Endodermal cell (in vitro differentiated cells): ENCODE data around the gene ARFIP1. TPM values are rescaled to one million over a fixed set of nuclear protein-coding genes. Genes with fewer than 3 reads are reported as not detected.

Experiments
- DNase-seq: peaks from one replicate; pipeline ENCODE4 v3.0.0-alpha.2; 2017
- H3K27ac ChIP-seq: 2 replicates; pipeline ENCODE4 v1.5.1; 2013; ENCODE audit warnings: mild to moderate bottlenecking, low read depth, low read length, moderate library complexity
- H3K27me3 ChIP-seq: 2 replicates; pipeline ENCODE4 v1.6.1; 2013; ENCODE audit warnings: mild to moderate bottlenecking, low read length, moderate library complexity; ENCODE audit not compliant: insufficient read depth, control insufficient read depth, poor library complexity, severe bottlenecking
- H3K36me3 ChIP-seq: 2 replicates; pipeline ENCODE4 v1.7.0; 2013; ENCODE audit warnings: mild to moderate bottlenecking, low read length, moderate library complexity; ENCODE audit not compliant: control insufficient read depth, insufficient read depth
- H3K4me1 ChIP-seq: one replicate; pipeline ENCODE4 v1.7.0; 2013; ENCODE audit warnings: low read length; ENCODE audit not compliant: control insufficient read depth, insufficient read depth
- H3K4me3 ChIP-seq: 2 replicates; pipeline ENCODE4 v1.5.1; 2013; ENCODE audit warnings: mild to moderate bottlenecking, low read length, moderate library complexity
- H3K9ac ChIP-seq: 2 replicates; pipeline ENCODE4 v1.6.1; 2013; ENCODE audit warnings: mild to moderate bottlenecking, low read length, moderate library complexity; ENCODE audit not compliant: poor library complexity, severe bottlenecking; ENCODE audit errors: extremely low read depth
- H3K9me3 ChIP-seq: 2 replicates; pipeline ENCODE4 v1.6.1; 2013; ENCODE audit warnings: mild to moderate bottlenecking, low read length, moderate library complexity; ENCODE audit not compliant: control insufficient read depth
- H3K27ac Mint-ChIP-seq: 2 replicates; pipeline ENCODE4 v1.8.0; 2020; ENCODE audit warnings: mixed read lengths
- H3K27me3 Mint-ChIP-seq: 2 replicates; pipeline ENCODE4 v1.8.0; 2021; ENCODE audit warnings: mild to moderate bottlenecking, mixed read lengths; ENCODE audit not compliant: insufficient read depth
- H3K36me3 Mint-ChIP-seq: 2 replicates; pipeline ENCODE4 v1.8.0; 2020; ENCODE audit warnings: low read depth, mixed read lengths
- H3K4me1 Mint-ChIP-seq: 2 replicates; pipeline ENCODE4 v1.8.0; 2020; ENCODE audit warnings: mixed read lengths
- H3K4me3 Mint-ChIP-seq: 2 replicates; pipeline ENCODE4 v1.8.0; 2020; ENCODE audit warnings: mild to moderate bottlenecking, moderate library complexity, mixed read lengths
- H3K9me3 Mint-ChIP-seq: 2 replicates; pipeline ENCODE4 v1.8.0; 2020; ENCODE audit warnings: mild to moderate bottlenecking, mixed read lengths
- CTCF ChIP-seq: fragments of 200-600 bp; sonication (generic); conservative IDR thresholded peaks from 2 replicates; pipeline ENCODE4 v1.5.0; 2021; ENCODE audit warnings: antibody characterized with exemption, mild to moderate bottlenecking
- WGBS, 2 experiments: methylation state at CpG; one replicate each; pipeline versions ENCODE4 v1.1.5 to v1.1.7; 2013; ENCODE audit warnings: missing lambda C conversion rate in 2 of 2, mixed read lengths in 1 of 2; ENCODE audit not compliant: insufficient coverage in 1 of 2, insufficient read length in 1 of 2; 5-methylcytosine and 5-hydroxymethylcytosine counted together
- total RNA-seq, 2 donors: library from RNA; stranded (reverse); fragmentation: NEBNext Ultra II Directional in 1 of 2; extraction: Animal tissue kit (Norgen Biotek cat#: 25700) in 1 of 2; gene quantifications; 2 replicates in 1 of 2; 3 replicates in 1 of 2; pipeline ENCODE4 v1.2.1, GENCODE V29; 2021

ARFIP1 gene
- total RNA-seq, 2 donors from 2014 or later: 34.3 to 39.4 TPM

GRCh38 chr4:152776352-152776751, 3.4 kb upstream of the ARFIP1 start:
- Histone ChIP-seq H3K27me3 (no peaks in the 10 kb centered on the region), H3K9me3 (no peaks in the 10 kb centered on the region), H3K4me1 (peaks cover 6% of the 10 kb centered on the region), H3K4me3 (no peak overlapping the region), H3K36me3 (no peaks in the 10 kb centered on the region), H3K9ac (no peak overlapping the region), H3K27ac (no peak overlapping the region)
- Mint-ChIP-seq H3K9me3 (no peaks in the 10 kb centered on the region), H3K36me3 (peaks cover 2% of the 10 kb centered on the region), H3K4me3 (no peak overlapping the region), H3K27ac (no peak overlapping the region), H3K27me3 (no peaks in the 10 kb centered on the region), H3K4me1 (peaks cover 29% of the 10 kb centered on the region)
- no peak for TF ChIP-seq CTCF
- DNase-seq: no peak

- no peaks in the 10 kb centered on the region for H3K36me3 ChIP-seq
- no peaks in the 10 kb centered on the region for H3K27me3 ChIP-seq
- peaks cover 3% of the 10 kb centered on the region for H3K36me3 Mint-ChIP-seq
- no peak for DNase-seq
- peaks cover 6% of the 10 kb centered on the region for H3K4me1 ChIP-seq
- H3K27ac ChIP-seq: no peak overlapping the region
- no peak overlapping the region for H3K27ac Mint-ChIP-seq
- WGBS, 2 experiments: 96 to 100% methylated on average over 1 of the region's 1 CpG
- peaks cover 33% of the 10 kb centered on the region for H3K4me1 Mint-ChIP-seq
- no peak overlapping the region for H3K4me3 Mint-ChIP-seq
- no peaks in the 10 kb centered on the region for H3K9me3 ChIP-seq
- no peak overlapping the region for H3K9ac ChIP-seq
- H3K27me3 Mint-ChIP-seq: no peaks in the 10 kb centered on the region
- no peaks in the 10 kb centered on the region for H3K9me3 Mint-ChIP-seq
- no peak for TF ChIP-seq CTCF
- no peak overlapping the region for H3K4me3 ChIP-seq
Observed at GRCh38 chr4:152777488-152777887, 2.3 kb upstream of the ARFIP1 start.

GRCh38 chr4:152778656-152779512, 870 bp upstream of the ARFIP1 start:
- H3K36me3 ChIP-seq: no peaks in the 10 kb centered on the region
- H3K27ac Mint-ChIP-seq: peak overlapping the region; percentile 100
- H3K27me3 ChIP-seq: no peaks in the 10 kb centered on the region
- H3K4me3 Mint-ChIP-seq: peak overlapping the region; percentile 99
- H3K27ac ChIP-seq: peak overlapping the region; percentile 88
- peaks cover 6% of the 10 kb centered on the region for H3K4me1 ChIP-seq
- peak; percentile 62 for DNase-seq
- H3K36me3 Mint-ChIP-seq: peaks cover 3% of the 10 kb centered on the region
- H3K9me3 Mint-ChIP-seq: no peaks in the 10 kb centered on the region
- no peak for TF ChIP-seq CTCF
- H3K9me3 ChIP-seq: no peaks in the 10 kb centered on the region
- H3K4me1 Mint-ChIP-seq: peaks cover 36% of the 10 kb centered on the region
- H3K9ac ChIP-seq: peak overlapping the region; percentile 89
- 6 to 8% methylated on average over 13 to 30 of the region's 30 CpGs for WGBS, 2 experiments
- H3K4me3 ChIP-seq: peak overlapping the region; percentile 97
- H3K27me3 Mint-ChIP-seq: no peaks in the 10 kb centered on the region
